ENCODE results near the gene UBE2H.

The UBE2H gene

DNA sequence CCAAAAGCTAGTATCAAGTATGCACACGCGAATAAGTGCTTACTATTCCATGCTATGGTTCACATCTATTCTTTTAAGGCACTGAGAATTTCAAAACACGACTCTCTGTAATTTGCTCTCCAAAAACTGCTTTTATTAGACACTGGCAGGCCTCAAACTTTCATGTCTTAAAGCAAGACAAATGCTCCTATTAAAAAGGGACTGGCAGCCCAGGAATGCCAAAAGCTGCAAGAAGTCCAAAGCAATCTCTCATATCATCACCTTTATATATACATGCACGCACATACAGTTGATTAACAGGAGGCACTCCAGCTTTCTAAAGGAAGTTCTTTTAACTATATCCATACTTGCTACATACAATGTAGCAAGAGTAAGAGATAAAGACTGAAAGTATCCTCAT lies 34.8 kb downstream of the UBE2H start:
- H3K4me3 ChIP-seq (ENCODE audit: low read length) = no peak overlapping the region
- TF ChIP-seq, protein P1, sequence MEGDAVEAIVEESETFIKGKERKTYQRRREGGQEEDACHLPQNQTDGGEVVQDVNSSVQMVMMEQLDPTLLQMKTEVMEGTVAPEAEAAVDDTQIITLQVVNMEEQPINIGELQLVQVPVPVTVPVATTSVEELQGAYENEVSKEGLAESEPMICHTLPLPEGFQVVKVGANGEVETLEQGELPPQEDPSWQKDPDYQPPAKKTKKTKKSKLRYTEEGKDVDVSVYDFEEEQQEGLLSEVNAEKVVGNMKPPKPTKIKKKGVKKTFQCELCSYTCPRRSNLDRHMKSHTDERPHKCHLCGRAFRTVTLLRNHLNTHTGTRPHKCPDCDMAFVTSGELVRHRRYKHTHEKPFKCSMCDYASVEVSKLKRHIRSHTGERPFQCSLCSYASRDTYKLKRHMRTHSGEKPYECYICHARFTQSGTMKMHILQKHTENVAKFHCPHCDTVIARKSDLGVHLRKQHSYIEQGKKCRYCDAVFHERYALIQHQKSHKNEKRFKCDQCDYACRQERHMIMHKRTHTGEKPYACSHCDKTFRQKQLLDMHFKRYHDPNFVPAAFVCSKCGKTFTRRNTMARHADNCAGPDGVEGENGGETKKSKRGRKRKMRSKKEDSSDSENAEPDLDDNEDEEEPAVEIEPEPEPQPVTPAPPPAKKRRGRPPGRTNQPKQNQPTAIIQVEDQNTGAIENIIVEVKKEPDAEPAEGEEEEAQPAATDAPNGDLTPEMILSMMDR (IDR thresholded peaks at IDR 0.05; ENCODE audit: low read depth, low read length) = no peak
- TF ChIP-seq EZH2phosphoT487 (IDR thresholded peaks at IDR 0.05; ENCODE audit: low read depth) = no peak
- no peak overlapping the region for H3K4me2 ChIP-seq (ENCODE audit: low read length)
- no peaks in the 10 kb centered on the region for H3K27me3 ChIP-seq (ENCODE audit: low read depth, low read length)
- H3K36me3 ChIP-seq (replicated peaks; ENCODE audit: low read depth, low read length) = no peaks in the 10 kb centered on the region
- no peaks in the 10 kb centered on the region for H3K9me3 ChIP-seq (ENCODE audit: insufficient read depth, low read length)
- H3K4me1 ChIP-seq (ENCODE audit: low read length) = no peaks in the 10 kb centered on the region
- no peak overlapping the region for H3K9ac ChIP-seq (ENCODE audit: low read length)
- no peak overlapping the region for H2AFZ ChIP-seq (ENCODE audit: low read depth, low read length)
- H4K20me1 ChIP-seq (ENCODE audit: insufficient read depth, low read length) = peaks cover 42% of the 10 kb centered on the region
- peaks cover 9% of the 10 kb centered on the region for H3K79me2 ChIP-seq (ENCODE audit: low read length)
- H3K27ac ChIP-seq (ENCODE audit: low read length) = no peak overlapping the region

DNA sequence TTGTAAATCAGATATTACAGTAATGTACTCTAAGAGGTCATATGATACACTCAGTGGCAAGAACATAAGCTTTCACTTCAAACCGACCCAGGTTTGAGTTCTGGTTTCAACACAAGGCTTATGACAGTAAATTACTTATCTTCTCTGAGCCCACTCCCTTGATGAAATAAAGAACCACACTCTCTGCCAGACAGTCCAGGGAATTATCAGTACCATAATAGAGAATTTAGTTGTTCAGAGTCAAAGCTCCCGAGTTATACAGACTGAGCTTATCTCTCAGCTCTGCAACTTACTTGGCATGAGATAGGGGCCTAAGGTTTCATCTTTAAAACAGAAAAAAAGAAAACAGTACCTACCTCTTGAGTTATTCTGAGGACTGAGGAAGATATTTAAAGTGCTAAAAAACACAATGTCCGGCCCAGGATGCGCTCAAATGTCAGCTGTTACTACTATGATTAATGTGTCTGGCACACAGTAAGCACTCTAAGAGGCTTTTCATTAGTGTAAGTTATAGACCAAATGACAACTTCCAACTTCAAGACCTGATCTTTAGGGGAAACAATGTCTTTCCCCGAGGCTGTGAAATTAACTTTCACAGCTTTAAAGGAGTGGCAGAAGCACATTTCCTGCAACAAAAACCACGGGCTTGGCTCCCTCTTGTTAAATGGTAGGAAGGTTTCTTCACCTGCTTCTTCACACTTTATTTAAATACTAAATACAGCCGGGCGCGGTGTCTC lies 38.1 kb downstream of the UBE2H start:
- no peak overlapping the region for H3K27ac ChIP-seq (ENCODE audit: low read length)
- no peak overlapping the region for H2AFZ ChIP-seq (ENCODE audit: low read depth, low read length)
- H4K20me1 ChIP-seq (ENCODE audit: insufficient read depth, low read length) = peaks cover 50% of the 10 kb centered on the region
- H3K36me3 ChIP-seq (replicated peaks; ENCODE audit: low read depth, low read length) = peaks cover under 1% of the 10 kb centered on the region
- H3K79me2 ChIP-seq (ENCODE audit: low read length) = peaks cover 9% of the 10 kb centered on the region
- no peak overlapping the region for H3K4me2 ChIP-seq (ENCODE audit: low read length)
- no peaks in the 10 kb centered on the region for H3K4me1 ChIP-seq (ENCODE audit: low read length)
- no peaks in the 10 kb centered on the region for H3K9me3 ChIP-seq (ENCODE audit: insufficient read depth, low read length)
- no peak overlapping the region for H3K4me3 ChIP-seq (ENCODE audit: low read length)
- H3K9ac ChIP-seq (ENCODE audit: low read length) = no peak overlapping the region
- TF ChIP-seq EZH2phosphoT487 (IDR thresholded peaks at IDR 0.05; ENCODE audit: low read depth) = no peak
- TF ChIP-seq, protein P1 (IDR thresholded peaks at IDR 0.05; ENCODE audit: low read depth, low read length) = no peak
- H3K27me3 ChIP-seq (ENCODE audit: low read depth, low read length) = no peaks in the 10 kb centered on the region

DNA sequence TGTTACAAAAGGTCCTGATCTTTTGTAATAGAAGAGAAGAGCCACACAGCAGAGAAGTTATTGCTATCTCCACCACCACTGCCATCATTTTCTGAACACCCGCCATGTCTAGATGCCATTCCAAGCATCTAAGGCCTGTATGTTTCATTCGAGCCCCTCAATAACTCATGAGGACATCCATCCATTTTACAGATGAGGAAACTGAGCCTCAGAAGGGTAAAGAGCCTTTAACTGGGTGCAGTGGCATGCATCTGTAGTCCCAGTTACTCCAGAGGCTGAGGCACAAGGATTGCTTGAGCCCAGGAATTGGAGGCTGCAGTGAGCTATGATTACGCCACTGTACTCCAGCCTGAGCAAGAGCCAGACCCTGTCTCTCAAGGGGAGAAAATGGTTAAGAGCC lies 39.3 kb downstream of the UBE2H start:
- Histone ChIP-seq H3K9ac (ENCODE audit: low read length) (no peak overlapping the region), H4K20me1 (ENCODE audit: insufficient read depth, low read length) (peaks cover 58% of the 10 kb centered on the region), H3K9me3 (ENCODE audit: insufficient read depth, low read length) (no peaks in the 10 kb centered on the region), H2AFZ (ENCODE audit: low read depth, low read length) (no peak overlapping the region), H3K27ac (ENCODE audit: low read length) (no peak overlapping the region), H3K4me3 (ENCODE audit: low read length) (no peak overlapping the region), H3K79me2 (ENCODE audit: low read length) (peaks cover 9% of the 10 kb centered on the region), H3K27me3 (ENCODE audit: low read depth, low read length) (no peaks in the 10 kb centered on the region), H3K36me3 (replicated peaks; ENCODE audit: low read depth, low read length) (peaks cover 2% of the 10 kb centered on the region), H3K4me1 (ENCODE audit: low read length) (no peaks in the 10 kb centered on the region), H3K4me2 (ENCODE audit: low read length) (no peak overlapping the region)
- TF ChIP-seq, protein P1 (IDR thresholded peaks at IDR 0.05; ENCODE audit: low read depth, low read length) = no peak
- no peak for TF ChIP-seq EZH2phosphoT487 (IDR thresholded peaks at IDR 0.05; ENCODE audit: low read depth)

DNA sequence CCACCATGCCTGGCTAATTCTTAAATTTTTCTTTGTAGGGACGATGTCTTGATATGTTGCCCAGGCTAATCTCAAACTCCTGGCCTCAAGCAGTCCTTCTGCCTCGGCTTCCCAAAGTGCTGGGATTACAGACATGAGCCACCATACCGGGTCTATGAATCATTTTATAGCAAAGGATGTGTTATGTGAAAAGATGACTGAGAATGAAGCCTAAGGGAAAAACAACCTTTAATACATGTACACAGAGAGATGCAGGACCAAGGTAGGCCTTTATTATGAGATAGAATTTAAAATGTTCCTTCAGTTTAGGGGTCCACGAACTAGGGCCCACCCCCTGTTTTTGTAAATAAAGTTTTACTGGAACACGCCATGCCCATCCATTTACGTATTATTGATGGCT lies 41.0 kb downstream of the UBE2H start:
- Histone ChIP-seq H3K27ac (ENCODE audit: low read length) (no peak overlapping the region), H3K79me2 (ENCODE audit: low read length) (peaks cover 3% of the 10 kb centered on the region; the same call in 1 of the 2 replicates), H4K20me1 (ENCODE audit: insufficient read depth, low read length) (peaks cover 58% of the 10 kb centered on the region), H3K4me1 (ENCODE audit: low read length) (no peaks in the 10 kb centered on the region), H3K9me3 (ENCODE audit: insufficient read depth, low read length) (no peaks in the 10 kb centered on the region), H3K4me3 (ENCODE audit: low read length) (no peak overlapping the region), H3K4me2 (ENCODE audit: low read length) (no peak overlapping the region), H3K9ac (ENCODE audit: low read length) (no peak overlapping the region), H2AFZ (ENCODE audit: low read depth, low read length) (no peak overlapping the region), H3K36me3 (replicated peaks; ENCODE audit: low read depth, low read length) (peaks cover 3% of the 10 kb centered on the region), H3K27me3 (ENCODE audit: low read depth, low read length) (no peaks in the 10 kb centered on the region)
- TF ChIP-seq EZH2phosphoT487 (IDR thresholded peaks at IDR 0.05; ENCODE audit: low read depth) = no peak
- TF ChIP-seq, protein P1 (IDR thresholded peaks at IDR 0.05; ENCODE audit: low read depth, low read length) = no peak
